HG02943 (cell line): ENCODE results near the gene PTPRT.

Experiments
- ATAC-seq: cut with Tn5 transposase; IDR thresholded peaks from one replicate; pipeline ENCODE4 v1.9.1; 2021; ENCODE audit warnings: mild to moderate bottlenecking, low read depth, moderate library complexity; ENCODE audit not compliant: unreplicated experiment

Gene PTPRT

DNA sequence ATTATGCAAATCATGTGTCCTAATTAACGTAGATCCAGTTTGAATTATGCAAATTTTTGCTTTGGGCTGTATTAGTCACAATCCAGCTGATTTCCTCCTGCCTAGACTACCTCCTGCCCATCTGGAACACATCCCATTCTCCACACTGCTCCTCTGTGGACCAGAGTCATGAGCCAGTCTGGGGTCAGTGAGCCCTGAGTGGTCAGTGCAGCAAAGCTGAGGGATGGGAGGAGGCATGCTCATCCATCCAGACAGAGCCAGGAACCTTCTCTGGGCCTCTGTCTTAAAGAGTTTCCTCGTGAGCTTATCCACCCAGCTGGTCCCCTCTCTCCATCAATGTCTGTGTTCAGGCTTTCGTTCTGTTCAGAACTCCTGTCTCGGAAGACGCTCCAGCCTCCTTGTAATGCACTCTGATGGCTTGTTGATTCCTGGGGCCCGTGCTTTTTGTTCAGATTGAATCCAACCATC lies 747.8 kb downstream of the PTPRT start:
- ATAC-seq = no peak

DNA sequence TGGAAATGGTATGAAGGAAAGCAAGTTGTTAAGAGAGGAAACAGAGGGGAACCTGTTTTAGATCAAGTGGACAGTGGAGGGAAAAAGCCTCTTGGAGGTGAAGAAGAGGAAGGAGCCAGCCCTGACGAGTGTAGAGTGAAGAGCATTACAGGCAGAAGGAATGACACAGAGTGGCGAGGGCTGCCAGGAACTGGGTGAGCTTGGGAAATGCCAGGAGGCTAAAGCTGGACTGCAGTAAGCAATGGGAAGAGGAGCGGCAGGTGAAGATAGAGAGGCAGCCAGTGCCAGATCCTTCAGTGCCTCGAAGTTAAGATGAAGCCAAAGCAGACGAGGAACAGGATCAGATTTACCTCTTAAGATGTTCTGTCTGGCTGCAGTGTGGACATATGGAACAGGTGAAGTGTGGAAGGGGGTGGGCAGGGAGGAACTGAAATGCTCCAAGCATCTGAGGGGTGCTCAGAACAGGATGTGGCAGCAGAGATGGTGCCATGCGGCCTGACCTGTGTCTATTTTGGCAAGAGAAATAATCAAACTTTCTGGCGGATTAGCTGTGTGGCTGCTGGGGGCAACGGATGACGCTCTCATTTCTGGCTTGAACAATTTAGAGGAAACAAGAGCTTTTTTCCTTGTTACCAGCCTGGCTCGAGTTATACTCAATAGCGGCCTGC lies 748.4 kb downstream of the PTPRT start:
- no peak for ATAC-seq

DNA sequence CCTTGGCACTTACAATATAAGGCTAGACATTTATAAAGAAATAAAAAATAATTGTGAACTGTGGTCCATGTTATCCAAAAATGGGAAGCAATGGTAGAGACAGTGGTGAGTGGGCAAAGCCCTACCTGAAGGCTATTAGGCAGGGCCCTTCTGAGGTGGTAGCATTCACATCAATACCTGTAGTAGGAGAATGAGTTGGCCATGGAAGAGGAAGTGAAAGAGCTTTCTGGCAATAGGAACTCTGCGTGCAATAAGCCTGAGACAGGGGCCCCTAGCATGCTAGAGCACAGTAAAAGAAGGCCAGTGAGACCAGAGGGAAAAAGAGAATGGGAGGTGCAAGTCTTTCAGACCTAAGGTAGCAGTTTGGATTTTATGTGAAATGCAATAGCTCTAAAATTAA lies 754.5 kb downstream of the PTPRT start:
- peak; percentile 78 for ATAC-seq

DNA sequence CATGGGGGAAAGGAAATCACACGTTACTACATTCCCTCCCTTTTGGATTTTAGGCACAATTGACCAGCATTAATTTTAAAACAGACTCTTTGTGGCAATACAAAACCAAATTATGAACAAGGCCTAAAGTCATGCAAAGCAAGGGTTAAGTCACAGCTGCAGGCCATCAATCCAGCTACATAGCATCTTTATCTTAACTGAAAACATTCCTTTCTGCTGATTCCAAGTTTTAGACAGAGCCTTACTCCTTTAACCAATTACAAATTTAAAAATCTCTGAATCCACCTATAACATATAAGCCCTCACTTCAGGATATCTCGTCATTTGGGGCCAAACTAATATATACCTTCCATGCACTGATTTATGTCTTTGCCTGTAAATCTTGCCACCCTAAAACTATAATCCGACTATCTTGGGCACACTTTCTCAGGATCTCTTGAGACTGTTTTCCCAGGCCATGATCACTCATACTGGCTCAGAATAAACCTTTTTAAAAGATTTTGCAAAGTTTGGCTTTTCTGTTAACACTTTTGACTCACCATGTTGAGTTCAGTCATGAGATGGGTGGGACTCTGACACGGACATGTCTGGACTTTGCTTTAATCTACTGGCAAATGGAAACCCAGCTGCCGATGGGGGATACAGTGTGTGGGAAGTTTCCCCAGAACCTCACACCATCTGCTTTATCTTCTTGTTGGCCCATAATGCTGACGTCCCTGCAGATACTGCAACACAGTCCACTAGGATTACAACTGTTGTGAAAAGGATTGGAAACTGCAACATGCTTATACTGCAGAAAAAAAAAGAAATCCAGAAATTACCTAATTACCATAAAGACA lies 757.0 kb downstream of the PTPRT start:
- no peak for ATAC-seq

DNA sequence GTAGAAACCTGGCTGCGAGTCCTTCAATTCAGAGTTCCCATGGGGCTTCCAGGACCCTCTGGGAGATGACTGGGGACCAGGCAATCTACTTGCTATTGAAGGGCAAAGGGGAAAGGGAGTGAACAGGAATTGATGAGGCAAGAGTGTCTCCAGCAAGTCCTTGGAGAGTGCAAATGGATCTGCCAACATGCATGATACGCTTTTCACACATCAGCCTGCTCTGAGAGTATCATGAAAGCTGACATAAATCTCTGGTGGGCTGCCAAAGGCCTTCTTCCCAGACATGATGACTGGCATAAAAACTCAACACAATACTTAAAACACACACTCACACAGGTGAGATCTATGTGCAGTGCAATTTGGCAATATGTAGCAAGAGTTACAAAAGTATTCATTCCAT lies 759.1 kb downstream of the PTPRT start:
- ATAC-seq = no peak

DNA sequence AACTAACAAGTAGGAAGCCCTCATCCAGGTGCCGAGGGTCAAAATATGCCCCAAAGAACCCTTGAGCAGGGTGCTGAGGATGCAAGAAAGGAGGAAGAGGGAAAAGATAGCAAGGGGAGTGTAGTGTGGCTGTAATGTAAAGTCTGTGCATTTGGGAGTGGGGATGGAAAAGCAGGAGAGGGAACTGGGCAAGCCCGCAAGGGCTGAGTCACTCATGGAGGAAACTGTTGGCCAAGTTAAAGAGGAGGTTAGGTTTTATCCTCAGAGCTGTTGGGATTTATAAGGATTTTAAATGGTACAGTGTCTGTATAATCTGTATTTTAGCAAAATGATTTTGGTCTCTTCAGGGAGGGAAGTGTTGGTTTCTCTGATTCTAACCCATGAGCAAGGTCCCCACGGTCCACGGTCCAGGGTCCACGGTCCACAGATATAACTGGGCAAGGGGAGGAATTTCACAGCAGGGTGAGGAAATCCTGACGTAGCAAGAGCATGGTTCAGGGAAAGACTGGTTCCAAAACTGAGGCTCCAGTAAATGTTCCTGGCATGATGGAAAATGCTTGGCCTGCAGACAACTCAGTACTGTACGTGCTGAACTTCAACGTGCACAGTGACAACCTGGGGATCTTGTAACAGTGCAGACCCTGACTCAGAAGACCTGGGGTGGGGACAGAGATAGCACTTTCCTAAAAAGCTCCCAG lies 759.8 kb downstream of the PTPRT start:
- ATAC-seq = no peak

DNA sequence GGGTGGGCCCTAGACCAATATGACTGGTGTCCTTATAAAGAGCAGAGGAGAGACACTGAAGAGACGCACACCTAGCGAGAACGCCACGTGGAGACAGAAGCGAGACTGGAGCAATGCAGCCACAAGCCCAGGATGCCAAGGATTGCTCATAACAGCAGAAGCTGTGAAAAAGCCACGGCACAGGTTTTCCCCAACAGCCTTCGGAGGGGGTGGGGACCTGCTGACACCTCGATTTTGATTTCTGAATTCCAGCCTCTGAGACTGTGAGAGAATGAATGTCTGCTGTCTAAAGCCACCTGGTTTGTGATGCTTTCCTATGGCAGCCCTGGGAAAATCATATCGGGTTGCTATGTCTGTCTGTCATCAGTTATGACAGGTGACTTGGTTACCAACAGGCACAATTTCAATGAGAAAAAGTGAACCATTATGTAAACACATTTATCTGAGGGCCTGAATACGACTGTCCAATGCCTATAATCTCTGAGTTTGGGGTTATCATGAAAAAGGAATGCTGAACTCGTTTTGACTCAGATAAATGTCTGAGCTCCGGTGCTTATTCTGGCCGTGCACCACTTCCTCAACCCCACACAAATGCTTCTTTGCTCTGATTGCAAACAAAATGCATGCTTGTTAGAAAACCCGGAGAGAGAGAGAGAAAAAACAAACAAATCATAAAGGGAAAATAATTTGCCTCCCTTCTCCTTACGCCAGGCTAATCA lies 769.7 kb downstream of the PTPRT start:
- ATAC-seq = no peak

DNA sequence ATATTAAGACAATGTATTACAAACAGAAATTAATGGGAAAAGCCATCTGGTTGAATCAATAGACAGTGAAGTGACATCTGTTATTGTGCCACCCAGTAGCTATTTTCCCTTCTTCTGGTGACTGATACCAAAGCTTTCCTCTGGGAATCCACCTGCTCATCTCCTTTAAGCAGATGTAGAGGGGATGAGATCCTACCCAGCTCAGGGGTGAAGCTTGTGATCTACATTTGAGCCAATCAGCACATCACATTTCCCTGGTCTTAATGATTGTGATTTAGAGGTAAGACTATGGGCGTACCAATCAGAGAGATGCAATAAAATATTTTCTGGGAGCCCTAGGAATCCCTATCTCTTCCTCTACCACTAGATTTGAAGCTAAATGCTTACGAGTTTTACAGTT lies 782.9 kb downstream of the PTPRT start:
- no peak for ATAC-seq

DNA sequence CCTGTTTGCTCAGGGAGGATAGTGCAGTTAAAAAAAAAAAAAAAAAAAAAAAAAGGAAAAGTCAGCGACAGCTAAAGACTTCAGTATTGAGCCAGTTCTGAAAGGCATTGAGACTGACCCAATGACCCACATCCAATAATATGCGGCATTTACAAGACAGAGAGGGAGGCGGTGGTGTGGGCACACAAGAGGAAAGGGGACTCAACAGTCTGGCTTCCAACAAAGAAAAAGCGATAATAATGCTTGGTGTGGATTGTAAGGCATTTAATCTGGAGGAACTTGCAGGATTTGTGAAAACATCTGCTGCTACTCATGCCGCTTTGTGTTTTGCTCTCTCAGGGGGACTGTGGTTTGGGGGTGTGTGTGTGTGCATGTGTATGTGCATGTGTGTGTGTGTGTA lies 787.3 kb downstream of the PTPRT start:
- no peak for ATAC-seq

DNA sequence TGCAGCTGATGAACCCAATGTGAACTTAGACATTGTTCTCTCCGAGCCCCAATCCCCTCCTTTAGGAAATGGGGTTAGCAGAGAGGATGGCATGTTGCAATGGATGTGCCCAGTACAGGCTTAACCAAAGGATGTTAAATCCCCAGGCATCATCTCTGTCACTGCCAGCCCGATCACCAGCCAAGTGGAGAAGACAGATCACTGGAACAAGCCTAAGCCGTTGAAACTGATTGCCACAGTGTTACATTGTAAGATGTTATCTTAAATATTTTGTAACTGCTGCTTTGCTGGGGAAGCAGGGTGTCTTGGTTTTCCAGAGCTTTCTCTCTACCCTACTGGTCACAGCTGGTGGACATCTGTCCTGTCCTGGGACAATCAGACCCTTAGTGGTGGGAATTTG lies 788.1 kb downstream of the PTPRT start:
- no peak for ATAC-seq

DNA sequence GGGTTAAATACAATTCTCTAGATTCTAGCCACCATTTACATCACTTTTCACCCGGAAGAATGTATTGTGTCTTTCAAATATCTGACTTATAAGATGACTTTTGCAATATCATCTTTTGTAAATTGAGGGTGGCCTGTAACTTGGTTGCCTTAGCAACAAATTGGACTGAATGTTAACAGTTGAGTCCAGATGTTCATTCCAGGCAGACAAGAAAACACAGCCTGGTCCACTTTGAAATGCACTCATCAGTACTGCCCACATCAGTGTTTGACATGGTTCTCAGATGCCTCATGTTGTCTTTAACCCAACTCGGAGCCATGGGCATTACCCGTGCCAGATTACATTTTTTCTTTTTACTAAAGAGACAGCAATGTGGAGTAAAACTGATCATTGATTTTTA lies 789.9 kb downstream of the PTPRT start:
- no peak for ATAC-seq

DNA sequence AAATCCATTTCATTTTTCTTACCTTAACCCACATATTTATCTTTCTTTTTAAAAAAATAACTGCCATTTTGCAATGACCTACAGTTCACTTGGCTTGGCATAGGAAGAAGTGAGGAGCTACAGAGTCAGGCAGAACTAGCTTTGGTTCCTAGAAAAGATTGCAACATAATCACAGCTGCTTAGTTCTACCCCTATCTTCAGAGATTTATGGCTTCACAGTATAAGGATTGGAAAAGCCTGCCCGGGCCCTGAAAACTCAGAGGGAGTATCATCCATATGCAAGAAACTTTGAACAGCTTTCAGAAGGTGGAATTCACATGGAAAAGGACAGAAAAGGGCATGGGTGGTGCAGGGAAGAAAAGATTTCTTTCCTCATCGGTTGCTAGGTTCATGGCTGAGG lies 797.3 kb downstream of the PTPRT start:
- ATAC-seq = no peak

DNA sequence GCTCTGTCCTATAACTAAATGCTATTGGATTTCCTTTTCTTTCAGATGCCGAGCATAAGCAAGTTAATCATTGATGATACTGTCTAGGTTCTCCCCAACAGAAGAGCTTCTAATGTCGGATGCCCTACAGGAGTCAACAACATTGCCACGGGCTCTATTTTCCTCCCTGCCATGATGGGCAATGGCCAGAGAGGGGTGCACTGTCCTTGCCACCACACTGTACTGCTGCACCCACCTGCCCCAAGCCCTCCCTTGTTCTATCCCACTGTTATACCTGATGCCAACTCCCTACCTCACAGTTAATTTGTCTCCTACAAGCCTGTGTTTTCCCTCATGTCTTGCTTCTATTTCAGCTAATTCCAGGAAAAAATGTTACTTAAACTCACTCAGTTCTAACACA lies 797.9 kb downstream of the PTPRT start:
- no peak for ATAC-seq

DNA sequence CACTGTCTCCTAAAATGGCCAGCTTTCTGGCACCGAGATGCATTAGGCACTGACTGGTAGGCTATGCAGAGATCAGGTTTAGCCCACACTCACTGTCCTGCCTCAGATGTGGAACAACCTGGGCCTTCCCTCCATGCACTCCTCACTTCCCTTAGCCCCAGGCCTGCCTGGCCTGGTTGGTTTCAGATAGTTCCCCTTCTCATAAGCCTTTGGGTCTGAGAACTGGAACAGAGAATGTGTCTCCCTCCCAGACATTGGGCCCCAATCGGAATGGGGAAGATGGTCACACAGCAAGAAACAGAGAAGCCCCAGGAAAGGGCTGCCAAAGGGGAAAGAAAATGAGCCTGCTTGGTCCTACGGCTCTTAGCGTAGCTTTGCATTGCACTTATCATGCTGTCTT lies 809.4 kb downstream of the PTPRT start:
- no peak for ATAC-seq

DNA sequence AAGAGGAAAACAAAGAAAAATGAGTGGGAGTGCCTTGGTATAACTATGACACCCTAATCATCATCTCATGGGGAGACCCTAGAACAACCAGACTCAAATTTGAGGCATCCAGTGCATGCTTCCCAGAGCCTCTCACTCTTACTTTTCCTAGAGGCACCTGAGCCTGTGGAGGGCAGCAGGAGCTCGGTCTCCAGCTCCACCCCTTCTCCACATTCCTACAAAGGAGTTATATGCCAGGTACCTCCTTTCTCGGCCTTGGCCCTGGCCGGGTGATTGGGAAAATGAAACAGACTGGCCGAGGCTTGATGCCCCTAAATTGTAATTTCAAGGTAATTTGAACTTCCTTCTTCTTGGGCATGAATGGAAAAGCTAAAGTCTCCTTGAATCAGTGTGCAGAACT lies 810.3 kb downstream of the PTPRT start:
- no peak for ATAC-seq

DNA sequence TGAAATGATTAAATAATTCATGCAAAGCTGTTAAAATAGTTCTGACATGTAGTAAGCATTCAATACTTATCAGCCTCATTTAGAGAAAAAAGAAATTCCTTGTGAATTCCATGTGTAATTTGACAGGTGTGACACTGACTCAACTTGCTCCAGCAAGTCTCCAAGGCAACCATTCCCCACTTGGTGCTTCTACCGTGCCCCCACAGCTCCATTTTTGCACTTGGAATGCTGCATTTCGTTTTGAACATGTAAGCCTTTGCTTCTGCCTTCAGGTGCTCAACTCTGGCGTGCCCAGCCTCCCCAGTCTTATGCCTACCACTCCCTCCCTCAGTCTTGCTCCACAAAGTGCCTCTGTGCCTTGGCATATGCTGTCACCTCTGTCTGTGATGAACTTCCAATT lies 810.9 kb downstream of the PTPRT start:
- ATAC-seq = no peak

DNA sequence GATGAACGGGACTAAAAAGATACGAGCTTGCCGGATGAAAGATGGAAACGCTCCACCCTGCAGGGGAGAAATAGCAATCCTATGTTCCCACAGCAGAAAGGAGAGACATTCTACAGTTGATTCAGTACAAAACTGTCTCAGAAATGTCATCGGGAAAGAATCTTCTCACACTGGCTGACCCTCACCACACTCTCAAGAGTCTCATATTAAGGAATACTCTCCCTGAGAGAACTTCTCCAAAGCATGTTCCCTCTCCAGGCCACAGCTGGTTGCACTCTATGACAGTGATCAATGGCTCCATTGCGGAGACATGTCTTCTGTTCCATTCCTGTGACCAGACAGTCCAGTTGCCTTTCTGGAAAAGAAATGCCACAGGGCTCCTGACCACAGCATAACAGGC lies 813.6 kb downstream of the PTPRT start:
- ATAC-seq = no peak

DNA sequence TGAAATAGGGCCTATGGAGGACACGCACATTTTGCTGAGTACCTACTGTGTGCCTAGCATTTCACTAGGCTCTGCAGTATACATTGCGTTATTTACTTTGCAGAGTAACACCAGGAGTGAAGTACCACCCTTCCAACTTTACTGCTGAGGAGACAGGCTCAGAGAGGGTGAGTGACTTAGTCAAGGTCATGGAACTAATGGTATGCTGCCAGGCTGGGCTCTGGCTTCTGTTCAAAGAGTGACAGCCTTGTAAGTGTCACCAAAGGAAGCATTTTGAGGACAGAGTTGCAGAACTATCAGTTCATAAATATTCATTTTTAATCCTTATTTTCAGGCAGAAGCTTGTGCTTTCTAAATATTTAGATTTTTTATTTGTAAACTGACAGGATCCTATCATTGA lies 816.7 kb downstream of the PTPRT start:
- ATAC-seq = no peak

DNA sequence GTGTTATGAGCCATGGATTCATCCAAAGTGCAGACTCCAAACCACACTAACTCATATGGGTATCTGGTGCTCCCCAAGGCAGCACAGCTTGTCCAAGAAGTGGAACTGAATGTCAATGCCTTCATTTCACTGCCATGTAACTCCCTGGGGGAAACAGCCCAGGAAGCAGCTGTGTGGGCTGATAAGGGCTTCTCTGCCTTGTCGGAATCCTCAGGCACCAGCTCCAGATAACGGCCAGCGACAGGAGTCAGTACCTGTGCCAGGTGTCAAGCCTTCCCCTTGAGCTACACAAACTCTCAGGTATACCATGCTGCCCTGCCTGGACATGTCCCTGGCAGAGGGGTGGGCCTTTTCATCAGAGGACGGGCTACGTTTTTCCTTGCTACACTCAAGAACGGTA lies 819.6 kb downstream of the PTPRT start:
- ATAC-seq = no peak

DNA sequence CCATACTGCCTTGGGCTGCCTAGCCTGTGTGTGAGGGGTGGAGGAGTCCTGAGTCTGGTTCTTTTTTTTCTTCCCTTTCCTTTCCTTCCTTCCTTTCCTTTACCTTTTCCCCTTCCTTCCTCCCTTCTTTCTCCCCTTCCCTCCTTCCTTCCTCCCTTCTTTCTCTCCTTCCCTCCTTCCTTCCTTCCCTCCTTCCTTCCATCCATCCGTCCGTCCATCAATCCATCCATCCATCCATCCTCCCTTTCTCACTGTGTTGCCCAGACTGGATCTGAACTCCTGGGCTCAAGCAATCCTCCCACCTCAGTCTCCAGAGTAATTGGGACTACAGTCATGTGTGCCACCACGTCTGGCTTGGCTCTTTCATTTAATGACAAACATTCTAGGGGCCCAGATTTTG lies 820.8 kb downstream of the PTPRT start:
- ATAC-seq = no peak

DNA sequence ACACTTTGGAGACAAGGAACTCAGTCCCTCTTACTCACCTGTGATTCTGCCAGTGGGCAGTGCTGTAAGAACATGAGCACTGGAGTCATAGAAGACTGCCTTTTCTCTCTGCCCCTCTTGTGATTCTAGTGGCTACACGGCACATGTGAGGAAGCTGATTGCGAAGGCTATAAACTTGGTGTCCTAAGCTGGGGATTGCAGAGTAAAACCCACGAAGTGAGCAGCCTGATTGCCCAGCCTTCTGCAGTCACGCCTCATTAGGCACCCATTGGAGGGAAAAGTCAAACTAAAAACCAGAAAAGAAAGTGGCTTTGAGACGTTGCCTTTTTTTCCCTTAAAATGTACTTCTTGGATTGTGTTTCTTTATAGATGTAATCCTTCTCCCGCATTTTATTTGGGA lies 823.1 kb downstream of the PTPRT start:
- ATAC-seq = no peak
